H1 (cell line): ENCODE measurements around the gene ARHGEF11. TPM values are rescaled to one million over a fixed set of nuclear protein-coding genes. Genes with fewer than 3 reads are reported as not detected.
"Not testable (repeated sequence)": the region's sequence is repeated elsewhere in the genome, so short reads cannot be mapped to it uniquely, and the experiment has no call there.

Experiments
- CTCF ChIA-PET: fragments of 300-600 bp; sonication (Branson Sonifier 250); formaldehyde crosslinking; loops from one replicate; lab custom pipeline; 2021; ENCODE audit not compliant: partially characterized antibody; lab: Charles Lee
- POLR2A ChIA-PET: fragments of 300-600 bp; sonication (Branson Sonifier 250); formaldehyde crosslinking; loops from one replicate; lab custom pipeline; 2021; ENCODE audit warnings: inconsistent platforms; ENCODE audit not compliant: partially characterized antibody; lab: Charles Lee
- DNase-seq, 2 experiments: peaks; one replicate each; pipeline versions ENCODE4 v3.0.0 to v3.0.0-alpha.2; 2010 to 2022; ENCODE audit warnings: low spot score in 2 of 2, low read depth in 1 of 2, mixed read lengths in 1 of 2
- FAIRE-seq: peaks from 2 replicates; lab custom pipeline; 2011; peaks lifted over from hg19 to GRCh38; lab: Jason Lieb, UNC
- H2AFZ ChIP-seq: 2 replicates; pipeline ENCODE4 v1.8.1; 2012; ENCODE audit warnings: low read length, inconsistent platforms
- H2AK5ac ChIP-seq: 2 replicates; pipeline ENCODE4 v1.6.1; 2013; ENCODE audit warnings: low read depth, low read length
- H2BK120ac ChIP-seq: replicated peaks from 2 replicates; pipeline ENCODE3; 2013; ENCODE audit warnings: low read depth, low read length, inconsistent platforms
- H2BK12ac ChIP-seq: 2 replicates; pipeline ENCODE4 v1.6.1; 2013; ENCODE audit warnings: low read depth, low read length
- H2BK15ac ChIP-seq: 2 replicates; pipeline ENCODE4 v1.6.1; 2013; ENCODE audit warnings: low read length
- H2BK20ac ChIP-seq: 2 replicates; pipeline ENCODE4 v1.6.1; 2013; ENCODE audit warnings: low read length
- H2BK5ac ChIP-seq: 2 replicates; pipeline ENCODE4 v1.6.1; 2013; ENCODE audit warnings: low read depth, low read length
- H3K14ac ChIP-seq: 2 replicates; pipeline ENCODE4 v1.6.1; 2013; ENCODE audit warnings: inconsistent platforms; ENCODE audit not compliant: insufficient read length
- H3K18ac ChIP-seq: 2 replicates; pipeline ENCODE4 v1.6.1; 2013; ENCODE audit warnings: low read length; ENCODE audit errors: extremely low read depth
- H3K23ac ChIP-seq: 2 replicates; pipeline ENCODE4 v1.6.1; 2013; ENCODE audit warnings: inconsistent platforms; ENCODE audit not compliant: insufficient read length
- H3K23me2 ChIP-seq: 2 replicates; pipeline ENCODE4 v1.6.1; 2013; ENCODE audit warnings: low read depth, low read length
- H3K27ac ChIP-seq: 2 replicates; pipeline ENCODE4 v1.6.1; 2011; ENCODE audit warnings: low read depth, low read length, inconsistent platforms
- H3K27me3 ChIP-seq, 4 experiments: replicated peaks in 1 of 4; 1 replicate in 1 of 4; 2 replicates in 3 of 4; pipeline versions ENCODE4 v1.6.1 to v1.8.1; 2011 to 2013; ENCODE audit warnings: low read length in 3 of 4, mild to moderate bottlenecking in 3 of 4, inconsistent platforms in 2 of 4, mixed read lengths in 2 of 4, moderate library complexity in 1 of 4; ENCODE audit not compliant: control insufficient read depth in 3 of 4, insufficient read depth in 3 of 4; ENCODE audit errors: extremely low read depth in 1 of 4
- H3K36me3 ChIP-seq, 4 experiments: 2 replicates each; pipeline versions ENCODE4 v1.6.1 to v1.8.1; 2011 to 2013; ENCODE audit warnings: mild to moderate bottlenecking in 4 of 4, low read length in 3 of 4, moderate library complexity in 2 of 4, control low read depth in 1 of 4, inconsistent platforms in 1 of 4; ENCODE audit not compliant: insufficient read depth in 4 of 4, control insufficient read depth in 2 of 4
- H3K4ac ChIP-seq: replicated peaks from 2 replicates; pipeline ENCODE3; 2013; ENCODE audit warnings: low read length, low read depth, mixed read lengths, inconsistent platforms; ENCODE audit not compliant: insufficient read length
- H3K4me1 ChIP-seq, 4 experiments: replicated peaks in 1 of 4; 1 replicate in 1 of 4; 2 replicates in 3 of 4; pipeline versions ENCODE4 v1.6.1 to v1.8.1; 2011 to 2013; ENCODE audit warnings: low read length in 3 of 4, inconsistent platforms in 2 of 4, mixed read lengths in 1 of 4; ENCODE audit not compliant: insufficient read depth in 4 of 4, control insufficient read depth in 3 of 4
- H3K4me2 ChIP-seq, 2 experiments: 2 replicates each; pipeline versions ENCODE4 v1.6.1 to v1.8.1; 2011 to 2013; ENCODE audit warnings: low read depth in 2 of 2, low read length in 2 of 2, control low read depth in 1 of 2, inconsistent platforms in 1 of 2, mild to moderate bottlenecking in 1 of 2; ENCODE audit not compliant: insufficient read depth in 1 of 2
- H3K4me3 ChIP-seq, 4 experiments: fragments of 200-600, 300-600 bp in 1 of 4; sonication (generic), shearing (Covaris generic), sonication (Bioruptor Twin) in 1 of 4; 2 replicates each; pipeline versions ENCODE4 v1.5.1 to v1.8.1; 2011 to 2016; ENCODE audit warnings: low read length in 4 of 4, low read depth in 3 of 4, control low read depth in 2 of 4, inconsistent platforms in 2 of 4, mild to moderate bottlenecking in 2 of 4, mixed read lengths in 1 of 4, moderate library complexity in 1 of 4; ENCODE audit not compliant: insufficient read depth in 2 of 4; ENCODE audit errors: extremely low read depth in 1 of 4
- H3K56ac ChIP-seq: replicated peaks from 2 replicates; pipeline ENCODE3; 2013; ENCODE audit warnings: low read depth, mild to moderate bottlenecking, mixed read lengths, low read length, inconsistent platforms; ENCODE audit not compliant: insufficient read length
- H3K79me1 ChIP-seq: 2 replicates; pipeline ENCODE4 v1.6.1; 2013; ENCODE audit warnings: low read depth, low read length, control low read depth
- H3K79me2 ChIP-seq, 2 experiments: 2 replicates each; pipeline versions ENCODE4 v1.6.1 to v1.8.1; 2012 to 2013; ENCODE audit warnings: low read length in 2 of 2, mild to moderate bottlenecking in 2 of 2, inconsistent platforms in 1 of 2; ENCODE audit not compliant: insufficient read depth in 2 of 2, control insufficient read depth in 1 of 2
- H3K9ac ChIP-seq, 4 experiments: replicated peaks in 1 of 4; 1 replicate in 1 of 4; 2 replicates in 3 of 4; pipeline versions ENCODE4 v1.6.1 to v1.8.1; 2011 to 2013; ENCODE audit warnings: low read depth in 3 of 4, low read length in 3 of 4, control low read depth in 2 of 4, mild to moderate bottlenecking in 2 of 4, moderate library complexity in 2 of 4, inconsistent platforms in 1 of 4; ENCODE audit errors: extremely low read depth in 1 of 4
- H3K9me3 ChIP-seq, 2 experiments: 2 replicates each; pipeline versions ENCODE4 v1.6.1 to v1.8.1; 2012 to 2013; ENCODE audit warnings: mild to moderate bottlenecking in 2 of 2, moderate library complexity in 2 of 2, control low read depth in 1 of 2, inconsistent platforms in 1 of 2, low read depth in 1 of 2, low read length in 1 of 2, mixed read lengths in 1 of 2; ENCODE audit not compliant: insufficient read depth in 2 of 2
- H4K20me1 ChIP-seq, 2 experiments: replicated peaks in 1 of 2; 2 replicates each; pipeline versions ENCODE3 to v1.8.1; 2011 to 2013; ENCODE audit warnings: inconsistent platforms in 2 of 2, low read length in 2 of 2, mild to moderate bottlenecking in 1 of 2; ENCODE audit not compliant: insufficient read depth in 2 of 2, control insufficient read depth in 1 of 2
- H4K5ac ChIP-seq: 2 replicates; pipeline ENCODE4 v1.6.1; 2013; ENCODE audit warnings: low read length, low read depth, mixed read lengths, inconsistent platforms; ENCODE audit not compliant: insufficient read length
- H4K8ac ChIP-seq: 2 replicates; pipeline ENCODE4 v1.8.0; 2013; ENCODE audit warnings: mild to moderate bottlenecking, moderate library complexity, low read length, inconsistent platforms; ENCODE audit not compliant: insufficient read depth; ENCODE audit errors: extremely low read depth
- H4K91ac ChIP-seq: replicated peaks from 2 replicates; pipeline ENCODE3; 2013; ENCODE audit warnings: low read length, mixed read lengths, inconsistent platforms; ENCODE audit not compliant: insufficient read length
- EZH2 ChIP-seq: fragments of 200-600 bp; sonication (generic); IDR thresholded peaks from 2 replicates; pipeline ENCODE4 v1.7.1; 2012; ENCODE audit warnings: low read depth, mild to moderate bottlenecking, moderate library complexity, low read length, inconsistent platforms; ENCODE audit not compliant: severe bottlenecking
- KDM1A ChIP-seq: fragments of 200-600, 300-600 bp; sonication (generic); IDR thresholded peaks from 2 replicates; pipeline ENCODE4 v1.7.1; 2016; ENCODE audit warnings: mild to moderate bottlenecking, low read length, borderline replicate concordance
- NRF1 ChIP-seq: IDR thresholded peaks from 2 replicates; pipeline ENCODE4 v1.6.1; 2011; ENCODE audit warnings: mild to moderate bottlenecking, low read depth, low read length, improper control_type of control experiment
- POLR2A ChIP-seq, 2 experiments: IDR thresholded peaks; 1 replicate in 1 of 2; 2 replicates in 1 of 2; pipeline ENCODE4 v1.6.1; 2011; ENCODE audit warnings: low read depth in 2 of 2, low read length in 2 of 2, mild to moderate bottlenecking in 2 of 2; ENCODE audit errors: control extremely low read depth in 1 of 2
- WGBS, 2 experiments: shearing (Covaris generic) in 1 of 2; methylation state at CpG; one replicate each; pipeline versions ENCODE4 v1.1.6 to v1.1.7; 2013 to 2015; ENCODE audit warnings: low lambda C conversion rate in 2 of 2, mixed read lengths in 2 of 2, inconsistent platforms in 1 of 2, low coverage in 1 of 2, missing lambda C conversion rate in 1 of 2; ENCODE audit not compliant: insufficient replicate concordance in 2 of 2, insufficient coverage in 1 of 2, insufficient read length in 1 of 2; ENCODE audit errors: extremely low coverage in 1 of 2, missing lambda C conversion rate in 1 of 2; 5-methylcytosine and 5-hydroxymethylcytosine counted together
- polyA plus RNA-seq, 7 experiments: library from polyadenylated mRNA; depleted of rRNA in 3 of 7; stranded (reverse) in 5 of 7; unstranded in 2 of 7; fragments of >200 nt in 5 of 7; fragments of 200-250 nt in 2 of 7; gene quantifications; 1 replicate in 5 of 7; 2 replicates in 1 of 7; 4 replicates in 1 of 7; pipeline versions ENCODE4 v1.2.1 to v1.2.3, GENCODE V29; 2011 to 2013; ENCODE audit warnings: missing spikeins in 2 of 7, mixed read lengths in 2 of 7
- total RNA-seq: library from RNA; stranded (reverse); fragmentation: NEBNext Ultra II Directional; extraction: Animal tissue kit (Norgen Biotek cat#: 25700); gene quantifications from 2 replicates; pipeline ENCODE4 v1.2.1, GENCODE V29; 2021

The ARHGEF11 gene
- total and polyA plus RNA-seq, 2 of the 8 experiments (the other 6 are each of a cell fraction or from before 2014, with no cell fraction given): 19.9 to 33.1 TPM

GRCh38 chr1:156927215-156928042, 118.1 kb downstream of the ARHGEF11 start (continued):
- peak; percentile 83 for TF ChIP-seq EZH2
- no peak for TF ChIP-seq POLR2A (IDR thresholded peaks at IDR 0.05; ENCODE audit: control extremely low read depth in 1 of 2, low read depth in 2 of 2, low read length in 2 of 2)
- TF ChIP-seq NRF1: no peak
- TF ChIP-seq KDM1A: no peak
- TF ChIP-seq, all 59 proteins: peak for 15

GRCh38 chr1:156926695-156927094, 118.8 kb downstream of the ARHGEF11 start:
- not testable (repeated sequence) for H3K79me2 ChIP-seq, H2AFZ ChIP-seq, H4K5ac ChIP-seq, H4K8ac ChIP-seq, H3K23ac ChIP-seq, H3K14ac ChIP-seq, H3K79me1 ChIP-seq, H2AK5ac ChIP-seq, H2BK12ac ChIP-seq, H2BK5ac ChIP-seq, H3K27ac ChIP-seq, H3K18ac ChIP-seq, H3K23me2 ChIP-seq, H3K36me3 ChIP-seq, H3K56ac ChIP-seq, H2BK20ac ChIP-seq, H3K9ac ChIP-seq, H2BK120ac ChIP-seq, H3K9me3 ChIP-seq, H3K4ac ChIP-seq, DNase-seq, H4K91ac ChIP-seq, FAIRE-seq
- 68% methylated on average over 6 of the region's 6 CpGs; no CpG with 5 or more reads in 1 of the 2 experiments for WGBS, 2 experiments
- ChIA-PET CTCF (interaction anchor here (0.8 to 11.8 kb wide), 19 partner anchors 10 to 284 kb away, joined by 3 to 287 read pairs (median 4); partner anchors contain the start of genes INSRR, ISG20L2, METTL25B and NTRK1), POLR2A (interaction anchor here (1.1 to 3.0 kb wide), 7 partner anchors 16 to 219 kb away, joined by 3 to 10 read pairs (median 3); no protein-coding TSS in a partner anchor)
- H3K27me3 ChIP-seq: peaks cover 58 to 78% (median 77%) of the 10 kb centered on the region in 4 experiments
- H4K20me1 ChIP-seq: peaks cover 2 to 19% of the 10 kb centered on the region in 2 experiments
- peak overlapping the region in 2 of 4 experiments; percentile 65 to 70; a peak in 2 of 8 replicates for H3K4me3 ChIP-seq
- H2BK15ac ChIP-seq: 0 out of 2 replicates have a peak overlapping the region, but pooled peaks have one; percentile 61
- peaks cover 3 to 21% (median 9%) of the 10 kb centered on the region in 4 experiments; a peak in 6 of 7 replicates for H3K4me1 ChIP-seq
- peak overlapping the region; percentile 72 to 96; a peak in 3 of 4 replicates for H3K4me2 ChIP-seq
